Suprapubic skin (tissue), 4 donors: ENCODE results near the gene ITIH5. TPM values are rescaled to one million over a fixed set of nuclear protein-coding genes. Genes with fewer than 3 reads are reported as not detected.

ENCODE experiments used
- DNase-seq, 2 donors: peaks; one replicate each; pipeline ENCODE4 v3.0.0-alpha.2; 2019; ENCODE audit warnings: low spot score in 2 of 2
- H3K27ac ChIP-seq: fragments of 200-600 bp; sonication (generic); one replicate; pipeline ENCODE4 v1.5.1; 2019
- H3K27me3 ChIP-seq: fragments of 200-600 bp; sonication (generic); one replicate; pipeline ENCODE4 v1.5.1; 2019
- H3K36me3 ChIP-seq: fragments of 200-600 bp; sonication (generic); one replicate; pipeline ENCODE4 v1.5.1; 2019
- H3K4me1 ChIP-seq: fragments of 200-600 bp; sonication (generic); one replicate; pipeline ENCODE4 v1.5.1; 2019
- H3K4me3 ChIP-seq: fragments of 200-600 bp; sonication (generic); one replicate; pipeline ENCODE4 v1.5.1; 2019; ENCODE audit warnings: mild to moderate bottlenecking
- H3K9me3 ChIP-seq: fragments of 200-600 bp; sonication (generic); one replicate; pipeline ENCODE4 v1.5.1; 2019
- EP300 ChIP-seq: sonication (generic); formaldehyde crosslinking; IDR thresholded peaks from one replicate; pipeline ENCODE4 v1.6.1; 2017; ENCODE audit warnings: antibody characterized with exemption
- POLR2A ChIP-seq, 2 donors: fragments of 450-650 bp; IDR thresholded peaks; one replicate each; pipeline ENCODE4 v1.6.1; 2017; ENCODE audit warnings: antibody characterized with exemption in 2 of 2, mild to moderate bottlenecking in 2 of 2, moderate library complexity in 2 of 2
- POLR2AphosphoS5 ChIP-seq, 3 donors: sonication (generic); formaldehyde crosslinking; IDR thresholded peaks; one replicate each; pipeline ENCODE4 v1.6.1; 2017; ENCODE audit warnings: antibody characterized with exemption in 3 of 3
- WGBS: methylation state at CpG from one replicate; pipeline ENCODE4 v1.1.5; 2018; 5-methylcytosine and 5-hydroxymethylcytosine counted together
- total RNA-seq, 4 donors: library from RNA; depleted of rRNA; stranded (reverse); fragments of >200 nt; gene quantifications; one replicate each; pipeline ENCODE4 v1.1.0, GENCODE V29; 2016
- TF ChIP-seq, protein P1 (sequence below), 2 donors: fragments of 200-600 bp in 1 of 2; fragments of 450-650 bp in 1 of 2; sonication (generic) in 1 of 2; IDR thresholded peaks; one replicate each; pipeline ENCODE4 v1.5.1; 2016 to 2019; ENCODE audit warnings: antibody characterized with exemption in 2 of 2, mild to moderate bottlenecking in 1 of 2, moderate library complexity in 1 of 2

ITIH5 gene
- total RNA-seq, 4 donors from 2014 or later = 3.8 to 11.3 (median 4.4) TPM

DNA sequence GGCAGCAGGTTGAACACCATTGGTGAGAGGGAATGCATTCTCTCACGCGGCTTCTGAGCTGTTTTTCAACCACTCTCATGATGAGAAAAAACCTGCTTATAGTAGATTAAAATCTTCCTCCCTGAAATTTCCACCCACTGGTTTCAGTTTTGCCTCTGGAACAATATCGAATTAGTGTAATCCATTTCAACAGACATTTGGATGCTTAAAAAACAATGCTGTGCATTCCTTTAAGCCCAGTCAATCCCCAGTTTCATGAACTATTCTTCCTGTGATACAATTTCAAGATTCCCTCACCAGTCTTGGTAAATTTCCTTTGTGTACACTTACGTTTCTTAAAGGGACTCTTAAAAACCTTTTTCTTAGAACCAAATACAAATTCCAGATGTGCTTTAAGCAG, 89.6 kb downstream of the ITIH5 start:
- Histone ChIP-seq H3K4me3 (no peak overlapping the region), H3K36me3 (no peaks in the 10 kb centered on the region), H3K9me3 (no peaks in the 10 kb centered on the region), H3K27ac (no peak overlapping the region), H3K4me1 (no peaks in the 10 kb centered on the region), H3K27me3 (no peaks in the 10 kb centered on the region)
- TF ChIP-seq POLR2A (IDR thresholded peaks at IDR 0.05) (no peak), EP300 (no peak), POLR2AphosphoS5 (IDR thresholded peaks at IDR 0.05) (no peak)
- TF ChIP-seq, protein P1, sequence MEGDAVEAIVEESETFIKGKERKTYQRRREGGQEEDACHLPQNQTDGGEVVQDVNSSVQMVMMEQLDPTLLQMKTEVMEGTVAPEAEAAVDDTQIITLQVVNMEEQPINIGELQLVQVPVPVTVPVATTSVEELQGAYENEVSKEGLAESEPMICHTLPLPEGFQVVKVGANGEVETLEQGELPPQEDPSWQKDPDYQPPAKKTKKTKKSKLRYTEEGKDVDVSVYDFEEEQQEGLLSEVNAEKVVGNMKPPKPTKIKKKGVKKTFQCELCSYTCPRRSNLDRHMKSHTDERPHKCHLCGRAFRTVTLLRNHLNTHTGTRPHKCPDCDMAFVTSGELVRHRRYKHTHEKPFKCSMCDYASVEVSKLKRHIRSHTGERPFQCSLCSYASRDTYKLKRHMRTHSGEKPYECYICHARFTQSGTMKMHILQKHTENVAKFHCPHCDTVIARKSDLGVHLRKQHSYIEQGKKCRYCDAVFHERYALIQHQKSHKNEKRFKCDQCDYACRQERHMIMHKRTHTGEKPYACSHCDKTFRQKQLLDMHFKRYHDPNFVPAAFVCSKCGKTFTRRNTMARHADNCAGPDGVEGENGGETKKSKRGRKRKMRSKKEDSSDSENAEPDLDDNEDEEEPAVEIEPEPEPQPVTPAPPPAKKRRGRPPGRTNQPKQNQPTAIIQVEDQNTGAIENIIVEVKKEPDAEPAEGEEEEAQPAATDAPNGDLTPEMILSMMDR (IDR thresholded peaks at IDR 0.05) = no peak
- DNase-seq = no peak
- WGBS = 76% methylated on average over 4 of the region's 4 CpGs

DNA sequence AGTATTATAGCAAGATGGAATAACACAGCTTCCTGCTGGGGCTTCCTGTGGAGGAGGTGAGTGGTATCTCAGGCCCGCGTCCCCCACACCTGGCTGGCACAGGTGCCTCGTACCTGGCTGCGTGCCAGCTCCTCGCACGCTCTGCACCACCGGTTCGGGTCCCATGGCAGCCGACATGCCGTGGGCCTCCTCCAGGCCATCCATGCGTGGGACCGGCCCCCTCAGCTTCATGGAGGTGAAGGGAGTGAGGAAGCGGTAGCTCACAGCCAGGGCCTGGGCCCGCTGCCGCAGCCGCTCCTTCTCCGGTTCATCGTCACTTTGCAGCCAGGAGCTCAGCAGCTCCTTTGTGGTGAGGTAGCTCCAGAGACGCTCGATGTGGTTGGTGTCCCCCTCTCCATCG, 90.4 kb downstream of the ITIH5 start:
- Histone ChIP-seq H3K9me3 (no peaks in the 10 kb centered on the region), H3K27ac (no peak overlapping the region), H3K4me3 (no peak overlapping the region), H3K27me3 (no peaks in the 10 kb centered on the region), H3K36me3 (no peaks in the 10 kb centered on the region), H3K4me1 (no peaks in the 10 kb centered on the region)
- WGBS = 72% methylated on average over 13 of the region's 21 CpGs
- TF ChIP-seq EP300 = no peak
- TF ChIP-seq POLR2A (IDR thresholded peaks at IDR 0.05) = no peak
- TF ChIP-seq, protein P1 (IDR thresholded peaks at IDR 0.05) = no peak
- no peak for TF ChIP-seq POLR2AphosphoS5 (IDR thresholded peaks at IDR 0.05)
- no peak for DNase-seq

DNA sequence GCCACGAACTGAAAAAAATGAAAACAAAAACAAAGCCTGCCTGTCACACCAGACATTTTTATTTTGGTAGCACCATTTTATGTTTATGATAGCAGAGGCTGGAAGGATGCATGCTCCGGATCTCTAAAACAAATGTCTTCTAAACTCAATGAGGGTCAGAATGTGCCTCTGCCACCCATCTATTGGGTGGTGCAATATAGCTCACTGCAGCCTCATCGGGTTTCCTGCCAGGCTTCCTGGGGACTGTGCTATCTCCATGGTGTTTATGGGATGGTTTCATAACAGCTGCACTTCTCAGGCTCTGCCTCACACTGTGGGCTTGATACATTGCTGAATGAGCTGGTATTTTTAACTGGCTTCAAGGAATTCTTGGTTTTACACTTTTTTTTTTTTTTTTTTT, 94.4 kb downstream of the ITIH5 start:
- TF ChIP-seq, protein P1 (IDR thresholded peaks at IDR 0.05) = no peak
- TF ChIP-seq EP300 (no peak), POLR2AphosphoS5 (IDR thresholded peaks at IDR 0.05) (no peak), POLR2A (IDR thresholded peaks at IDR 0.05) (no peak)
- no peak overlapping the region for H3K27ac ChIP-seq
- 41% methylated on average over 3 of the region's 3 CpGs for whole genome bisulfite sequencing
- H3K27me3 ChIP-seq = no peaks in the 10 kb centered on the region
- H3K36me3 ChIP-seq = no peaks in the 10 kb centered on the region
- no peaks in the 10 kb centered on the region for H3K4me1 ChIP-seq
- H3K4me3 ChIP-seq = no peak overlapping the region
- DNase-seq = no peak
- no peaks in the 10 kb centered on the region for H3K9me3 ChIP-seq

DNA sequence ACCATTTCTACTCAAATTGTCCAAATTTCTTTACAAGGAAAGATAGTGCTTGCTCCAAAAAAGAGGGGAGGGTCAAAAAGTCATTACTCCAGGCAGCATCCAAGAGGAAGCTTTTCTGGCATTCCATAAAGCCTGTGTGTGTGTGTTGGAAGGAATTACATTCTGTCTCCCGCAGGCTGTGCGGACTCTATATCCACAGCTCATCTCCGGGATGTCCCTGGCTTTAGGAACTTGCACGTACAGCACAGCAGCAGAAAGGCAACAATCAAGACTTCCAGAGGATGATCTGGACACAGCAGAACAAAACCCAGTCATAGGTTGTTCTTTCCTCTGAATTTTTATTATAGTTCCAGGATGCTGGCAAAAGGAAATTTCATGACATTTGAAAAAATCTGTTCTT, 94.8 kb downstream of the ITIH5 start:
- 67% methylated on average over 4 of the region's 4 CpGs for WGBS
- Histone ChIP-seq H3K27me3 (no peaks in the 10 kb centered on the region), H3K9me3 (no peaks in the 10 kb centered on the region), H3K4me1 (no peaks in the 10 kb centered on the region), H3K27ac (no peak overlapping the region), H3K36me3 (no peaks in the 10 kb centered on the region), H3K4me3 (no peak overlapping the region)
- TF ChIP-seq POLR2AphosphoS5 (IDR thresholded peaks at IDR 0.05) (no peak), EP300 (no peak), POLR2A (IDR thresholded peaks at IDR 0.05) (no peak)
- TF ChIP-seq, protein P1 (IDR thresholded peaks at IDR 0.05) = no peak
- DNase-seq = no peak

DNA sequence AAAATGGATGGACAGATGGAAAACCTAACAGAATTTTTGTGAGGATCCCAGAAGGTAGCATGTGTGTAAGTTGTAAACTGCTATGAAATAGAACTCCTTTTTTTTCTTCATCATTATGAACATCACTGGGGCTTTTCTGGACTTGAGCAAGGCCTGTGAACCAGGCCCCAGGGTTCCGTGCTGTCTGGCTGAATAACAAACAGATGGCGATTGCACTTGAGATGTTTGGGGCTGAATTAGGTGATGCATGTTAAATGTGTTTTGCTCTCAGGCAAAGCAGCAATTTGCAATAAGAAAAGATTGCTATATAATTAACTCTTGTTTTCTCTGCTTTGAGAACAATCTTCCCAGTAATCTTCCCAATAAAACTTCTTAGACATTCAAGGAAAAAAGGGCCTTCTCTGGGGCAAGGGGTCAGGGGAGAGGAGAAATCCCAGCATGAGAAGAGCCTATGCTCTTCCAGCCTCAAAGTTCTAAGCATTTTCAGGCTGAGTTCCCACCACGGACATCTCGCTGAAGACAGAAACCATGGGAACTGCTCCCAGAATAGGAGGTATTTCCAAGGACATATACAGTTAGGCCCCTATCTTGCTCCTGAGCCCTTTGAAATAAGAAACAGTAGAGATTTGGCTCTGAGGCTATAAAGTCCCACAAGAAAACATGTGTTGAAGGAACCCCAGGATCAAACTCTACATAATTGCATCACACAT, 98.7 kb downstream of the ITIH5 start:
- H3K4me1 ChIP-seq = peaks cover 9% of the 10 kb centered on the region
- H3K4me3 ChIP-seq = no peak overlapping the region
- 73% methylated on average over 4 of the region's 4 CpGs for WGBS
- no peak for DNase-seq
- H3K27me3 ChIP-seq = no peaks in the 10 kb centered on the region
- no peak overlapping the region for H3K27ac ChIP-seq
- TF ChIP-seq, protein P1 (IDR thresholded peaks at IDR 0.05) = no peak
- TF ChIP-seq POLR2AphosphoS5 (IDR thresholded peaks at IDR 0.05) (no peak), EP300 (no peak), POLR2A (IDR thresholded peaks at IDR 0.05) (no peak)
- H3K9me3 ChIP-seq = no peaks in the 10 kb centered on the region
- no peaks in the 10 kb centered on the region for H3K36me3 ChIP-seq
